DMS53 treated with DMSO at 0.1 percent for 48 hours (cell line): ENCODE data around the gene DCP1A.

ENCODE experiments used
- DNase-seq: peaks from one replicate; lab custom pipeline; 2025; ENCODE audit not compliant: unreplicated experiment; lab: John Stamatoyannopoulos, UW

The DCP1A gene

GRCh38 chr3:53248161-53248560, 99.2 kb downstream of the DCP1A start:
- DNase-seq = no peak

GRCh38 chr3:53247619-53248018, 99.7 kb downstream of the DCP1A start:
- no peak for DNase-seq

- no peak for DNase-seq
Measured at GRCh38 chr3:53244271-53244670, 103.1 kb downstream of the DCP1A start.

GRCh38 chr3:53243785-53244184, 103.6 kb downstream of the DCP1A start:
- no peak for DNase-seq

- no peak for DNase-seq
Measured at GRCh38 chr3:53243165-53243564, 104.2 kb downstream of the DCP1A start.

GRCh38 chr3:53242642-53243041, 104.7 kb downstream of the DCP1A start:
- no peak for DNase-seq

- DNase-seq = no peak
Measured at GRCh38 chr3:53242155-53242554, 105.2 kb downstream of the DCP1A start.

- DNase-seq = no peak
Measured at GRCh38 chr3:53240989-53241972, 106.1 kb downstream of the DCP1A start.

- no peak for DNase-seq
Measured at GRCh38 chr3:53239800-53240199, 107.5 kb downstream of the DCP1A start.

GRCh38 chr3:53238886-53239285, 108.5 kb downstream of the DCP1A start:
- no peak for DNase-seq

- peak; percentile 42 for DNase-seq
Measured at GRCh38 chr3:53238051-53238850, 109.1 kb downstream of the DCP1A start.

GRCh38 chr3:53236112-53236841, 111.1 kb downstream of the DCP1A start:
- peak; percentile 0 for DNase-seq

GRCh38 chr3:53235545-53235944, 111.8 kb downstream of the DCP1A start:
- DNase-seq = no peak

GRCh38 chr3:53234841-53235232, 112.5 kb downstream of the DCP1A start:
- no peak for DNase-seq

GRCh38 chr3:53234130-53234840, 113.1 kb downstream of the DCP1A start:
- DNase-seq = no peak
